GM12864 (cell line): ENCODE measurements around the gene C6.
"Not testable (repeated sequence)": the region's sequence is repeated elsewhere in the genome, so short reads cannot be mapped to it uniquely, and the experiment has no call there.

Source experiments
- DNase-seq: peaks from one replicate; pipeline ENCODE4 v3.0.0-alpha.2; 2011; ENCODE audit warnings: low read depth
- H3K4me3 ChIP-seq: 2 replicates; pipeline ENCODE4 v1.5.1; 2011; ENCODE audit warnings: mild to moderate bottlenecking, low read depth, low read length, control low read depth
- CTCF ChIP-seq: IDR thresholded peaks from 2 replicates; pipeline ENCODE4 v1.5.1; 2011; ENCODE audit warnings: low read depth, mild to moderate bottlenecking, moderate library complexity, low read length, control low read depth, inconsistent platforms; ENCODE audit errors: missing control alignments

Gene C6

DNA sequence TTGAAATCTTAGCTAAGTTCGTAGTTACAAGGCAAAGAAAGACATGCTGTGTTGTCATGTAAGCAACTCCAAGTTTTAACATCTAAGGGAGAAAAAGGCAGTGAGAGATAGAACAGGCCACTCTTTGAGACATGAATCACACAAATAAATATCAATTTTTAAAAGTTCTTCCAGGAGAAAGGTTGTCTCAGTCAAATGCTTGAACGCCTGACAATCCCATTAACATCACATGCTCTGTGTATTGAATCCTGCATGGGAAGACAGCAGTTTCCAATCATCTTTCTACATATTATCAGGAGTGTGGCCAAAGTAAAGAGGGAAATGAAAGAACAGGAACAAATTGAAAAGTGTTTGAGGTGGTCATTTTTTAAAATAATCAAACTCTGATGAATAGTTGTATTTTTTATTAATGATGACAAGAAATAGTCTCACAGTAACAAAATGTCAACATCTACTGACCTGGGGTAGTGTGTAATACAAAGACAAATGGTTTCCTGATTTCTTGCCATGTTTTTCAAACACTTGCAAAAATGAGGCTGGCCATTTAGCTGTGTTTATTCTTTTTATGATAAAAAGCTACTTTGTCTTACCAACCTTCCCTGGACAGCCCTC, 6.4 kb upstream of the C6 start:
- no peak for TF ChIP-seq CTCF
- DNase-seq = no peak
- no peak overlapping the region for H3K4me3 ChIP-seq

GRCh38 chr5:41218929-41219657, 5.8 kb upstream of the C6 start:
- DNase-seq = no peak
- TF ChIP-seq CTCF = no peak
- no peak overlapping the region for H3K4me3 ChIP-seq

- no peak overlapping the region for H3K4me3 ChIP-seq
- no peak for TF ChIP-seq CTCF
- no peak for DNase-seq
These were observed 850 bp upstream of the C6 start for GRCh38 chr5:41214182-41214581.

DNA sequence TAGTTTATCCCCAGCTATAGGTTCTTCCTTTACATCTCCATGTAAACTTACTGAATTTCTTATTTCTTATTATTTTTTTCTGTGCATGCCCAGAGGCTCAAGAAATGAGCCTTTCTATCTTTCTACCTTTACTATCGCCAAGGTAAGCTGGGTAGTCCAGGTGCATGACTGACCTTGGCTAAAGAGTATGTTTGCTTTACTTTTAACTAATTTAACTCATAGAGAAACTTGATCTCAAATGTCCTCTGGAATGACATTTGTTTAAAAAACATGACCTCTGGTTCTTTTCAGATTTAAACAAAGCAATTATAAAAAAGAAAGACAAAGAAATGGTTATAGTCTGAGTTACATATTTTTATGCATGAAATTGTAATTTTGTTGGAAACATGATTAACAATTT, 397 bp downstream of the C6 start:
- TF ChIP-seq CTCF = no peak
- no peak overlapping the region for H3K4me3 ChIP-seq
- DNase-seq = no peak

DNA sequence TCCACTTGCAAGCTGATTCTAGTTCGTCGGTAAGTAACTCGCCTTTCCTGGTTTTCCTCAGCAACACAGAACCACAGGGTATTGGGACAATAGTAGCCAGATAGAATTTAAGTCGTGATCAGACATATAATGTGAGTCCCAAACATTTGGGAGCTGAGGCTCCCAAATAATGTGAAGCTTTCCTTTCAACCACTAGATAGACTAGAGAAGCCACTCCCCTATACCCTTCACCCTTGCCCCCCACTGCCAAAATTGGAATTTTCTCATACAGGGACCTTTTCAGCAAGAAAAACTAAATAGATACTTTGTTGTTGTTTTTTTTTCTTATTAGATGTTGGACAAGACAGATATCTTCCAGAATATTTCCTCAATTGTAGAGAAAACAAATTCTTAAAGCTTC, 1.9 kb downstream of the C6 start:
- no peak overlapping the region for H3K4me3 ChIP-seq
- no peak for DNase-seq
- no peak for TF ChIP-seq CTCF

DNA sequence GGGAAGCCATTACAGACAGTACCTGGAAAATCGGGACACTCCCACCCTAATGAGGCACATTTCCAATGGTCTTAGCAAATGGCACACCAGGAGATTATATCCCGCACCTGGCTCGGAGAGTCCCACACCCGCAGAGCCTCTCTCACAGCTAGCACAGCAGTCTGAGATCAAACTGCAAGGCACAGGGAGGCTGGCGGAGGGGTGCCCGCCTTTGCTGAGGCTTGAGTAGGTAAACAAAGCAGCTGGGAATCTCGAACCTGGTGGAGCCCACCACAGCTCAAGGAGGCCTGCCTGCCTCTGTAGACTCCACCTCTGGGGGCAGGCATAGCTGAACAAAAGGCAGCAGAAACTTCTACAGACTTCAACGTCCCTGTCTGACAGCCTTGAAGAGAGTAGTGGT, 7.9 kb downstream of the C6 start:
- H3K4me3 ChIP-seq, DNase-seq: not testable (repeated sequence)

DNA sequence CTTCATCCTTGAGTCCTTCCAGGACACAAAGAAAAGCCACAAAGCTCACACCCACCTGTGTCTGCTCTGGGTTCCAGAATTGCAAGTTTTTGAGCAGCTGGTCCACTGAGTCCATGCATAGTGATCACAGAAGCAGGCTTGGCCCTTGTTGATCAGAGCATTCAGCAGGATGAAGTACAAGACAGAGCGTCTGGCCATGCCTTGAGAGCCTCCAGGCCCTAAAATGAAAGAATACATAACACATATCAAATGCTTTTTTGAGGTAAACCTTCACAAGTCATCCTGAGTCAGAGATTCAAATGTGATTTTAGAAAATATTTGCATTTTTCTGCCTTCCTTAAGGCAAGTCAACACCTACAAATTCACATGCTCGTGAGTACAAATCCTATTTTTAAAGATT, 10.3 kb downstream of the C6 start:
- no peak for DNase-seq
- no peak for TF ChIP-seq CTCF
- no peak overlapping the region for H3K4me3 ChIP-seq
